GM21447 (cell line): ENCODE measurements around the gene FGF12.

Experiments used
- ATAC-seq: cut with Tn5 transposase; IDR thresholded peaks from one replicate; pipeline ENCODE4 v1.9.1; 2021; ENCODE audit not compliant: unreplicated experiment

The FGF12 gene

DNA sequence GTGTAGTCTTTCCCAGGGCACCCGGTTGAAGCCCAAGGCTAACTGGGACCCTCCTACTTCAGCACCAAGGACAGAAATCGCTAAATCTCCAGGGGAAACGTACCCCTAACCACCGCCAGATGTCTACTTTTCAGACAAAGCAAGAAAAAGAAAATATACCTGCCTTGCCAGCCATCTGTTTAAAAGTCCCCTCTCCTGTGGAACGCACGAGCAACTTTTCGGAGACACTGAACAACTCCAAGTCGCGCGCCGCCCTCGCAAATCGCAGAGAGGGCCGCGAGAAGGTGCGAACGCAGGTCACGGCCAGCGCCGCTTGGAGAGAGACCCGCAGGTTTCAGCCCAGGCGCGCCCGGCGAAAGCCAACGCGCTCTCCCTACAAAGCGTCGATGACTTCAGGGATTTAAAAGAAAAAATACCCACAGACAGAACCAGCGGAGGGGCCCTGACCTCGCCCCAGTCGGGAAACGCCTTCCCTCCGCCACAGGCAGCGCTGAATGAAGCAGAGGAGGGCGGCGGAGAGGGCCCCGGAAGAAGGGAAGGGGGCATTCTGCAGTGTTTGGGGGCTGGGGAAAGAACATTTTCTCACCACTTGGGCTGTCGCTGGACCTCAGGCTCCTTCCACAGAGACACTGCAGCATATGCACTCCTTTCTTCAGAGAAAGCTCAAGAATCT is 213.1 kb downstream of the FGF12 start:
- ATAC-seq = no peak

DNA sequence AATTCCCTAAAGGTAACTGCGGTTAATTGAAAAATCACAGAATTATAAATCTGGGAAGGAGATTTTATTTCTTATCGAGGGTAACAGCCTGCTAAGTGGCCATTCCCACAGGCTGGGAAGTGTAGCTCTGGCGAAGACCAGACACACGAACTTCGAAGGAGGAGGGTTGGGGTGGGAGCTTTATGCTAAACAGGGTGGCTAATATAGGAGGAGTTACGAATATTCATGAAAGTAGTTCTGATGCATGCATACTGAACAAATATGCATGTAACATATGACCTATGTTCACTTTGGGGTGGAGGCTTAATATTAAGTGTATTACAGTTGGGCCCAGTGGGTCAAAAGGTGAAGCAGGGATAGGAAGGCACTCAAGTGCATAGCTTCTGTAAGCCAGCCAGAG is 221.6 kb downstream of the FGF12 start:
- no peak for ATAC-seq

DNA sequence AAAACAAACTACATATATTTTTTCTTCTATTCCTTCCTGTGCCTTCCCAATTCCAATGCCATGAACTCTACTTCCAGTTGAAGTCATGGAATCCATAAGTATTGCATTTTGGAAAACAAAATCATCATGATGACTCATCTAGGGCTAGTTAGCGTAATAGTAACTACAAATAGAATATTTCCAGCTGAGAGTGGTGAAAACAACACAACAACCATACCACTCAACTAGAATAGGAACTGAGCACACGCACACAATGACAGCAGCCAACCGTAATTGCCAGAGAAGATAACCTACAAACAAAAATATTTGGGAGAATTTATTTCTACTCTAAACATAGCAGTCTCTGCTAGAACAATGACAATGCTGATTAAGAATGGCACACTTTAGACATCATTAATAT is 225.9 kb downstream of the FGF12 start:
- no peak for ATAC-seq

DNA sequence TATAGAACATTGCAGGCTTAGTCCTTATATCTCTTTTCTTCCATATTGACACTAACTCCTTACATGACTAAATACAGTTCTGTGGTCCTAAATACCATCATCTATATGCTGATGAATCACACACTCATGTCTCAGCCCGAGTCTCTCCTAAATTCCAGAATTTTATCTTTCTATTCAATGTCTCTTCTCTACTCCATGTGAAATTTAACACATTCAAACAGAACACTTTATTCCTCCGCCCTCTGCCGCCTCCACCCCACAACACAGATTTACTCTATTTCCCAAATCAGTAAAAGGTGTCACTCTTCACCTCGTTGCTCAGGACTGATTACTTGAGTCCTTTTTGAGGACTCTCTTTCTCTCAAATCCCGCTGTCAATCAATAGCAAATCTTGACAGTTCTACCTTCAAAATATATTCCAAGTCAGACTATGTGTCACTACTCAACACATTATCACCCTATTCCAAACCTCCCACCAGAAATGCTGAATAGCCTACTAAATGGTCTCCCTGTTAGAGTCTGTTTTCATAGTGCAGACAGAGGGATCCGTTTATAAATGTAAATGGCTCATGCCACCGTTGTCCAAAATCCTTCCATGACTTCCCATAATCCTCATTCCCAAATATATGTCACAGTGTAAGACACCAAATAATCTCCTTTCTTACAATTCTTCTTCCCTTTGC is 230.3 kb downstream of the FGF12 start:
- ATAC-seq = no peak

DNA sequence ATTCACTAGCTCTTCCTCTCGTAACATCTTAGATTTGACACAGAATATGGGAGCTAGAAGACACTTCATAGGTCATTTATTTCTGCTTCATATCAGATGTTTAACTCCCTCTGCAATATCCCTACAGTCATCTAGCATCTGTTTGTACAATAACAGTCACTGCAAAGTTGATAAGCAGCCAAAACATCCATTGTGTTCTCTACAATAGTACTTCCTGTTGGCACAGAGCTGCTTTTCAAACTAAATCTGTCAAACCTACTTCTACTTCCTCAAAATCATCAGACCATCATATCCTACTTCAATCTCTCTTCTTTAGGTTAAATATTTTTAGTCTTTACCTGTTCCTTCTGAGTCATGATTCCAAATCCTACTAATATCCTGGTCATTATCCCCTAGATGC is 233.2 kb downstream of the FGF12 start:
- peak; percentile 75 for ATAC-seq

DNA sequence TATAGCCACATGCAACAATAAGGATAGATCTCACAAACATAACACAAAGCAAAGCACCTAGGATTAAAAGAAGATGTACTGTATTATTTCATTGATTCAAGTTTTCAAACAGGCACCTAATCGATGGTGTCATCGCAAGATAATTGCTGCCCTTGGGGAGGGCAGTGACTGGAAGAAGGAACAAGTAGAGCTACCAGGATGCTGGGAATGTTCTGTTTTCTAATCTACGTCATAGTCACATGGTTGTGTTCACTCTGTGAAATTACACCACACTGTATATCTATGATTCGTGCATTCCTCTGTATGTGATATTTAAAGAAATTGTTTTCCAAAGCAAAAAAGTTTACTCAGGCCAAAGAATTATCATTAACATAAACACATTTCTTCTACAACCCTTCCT is 236.6 kb downstream of the FGF12 start:
- no peak for ATAC-seq

DNA sequence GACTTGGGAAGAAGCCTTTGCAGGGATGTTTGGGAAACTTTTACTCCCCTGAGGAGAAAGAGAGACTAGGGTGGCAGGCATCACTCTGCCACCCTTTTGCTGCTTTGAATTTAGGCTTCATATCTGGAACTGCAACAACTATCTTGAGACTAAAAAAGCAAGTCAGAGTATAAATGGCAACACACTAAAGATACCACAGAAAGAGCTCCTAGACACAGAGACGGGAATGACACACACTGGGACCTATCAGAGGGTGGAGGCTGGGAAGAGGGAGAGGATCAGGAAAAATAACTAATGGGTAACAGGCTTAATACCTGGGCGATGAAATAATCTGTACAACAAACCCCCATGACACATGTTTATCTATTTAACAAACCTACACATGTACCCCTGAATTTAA is 237.8 kb downstream of the FGF12 start:
- ATAC-seq = no peak

DNA sequence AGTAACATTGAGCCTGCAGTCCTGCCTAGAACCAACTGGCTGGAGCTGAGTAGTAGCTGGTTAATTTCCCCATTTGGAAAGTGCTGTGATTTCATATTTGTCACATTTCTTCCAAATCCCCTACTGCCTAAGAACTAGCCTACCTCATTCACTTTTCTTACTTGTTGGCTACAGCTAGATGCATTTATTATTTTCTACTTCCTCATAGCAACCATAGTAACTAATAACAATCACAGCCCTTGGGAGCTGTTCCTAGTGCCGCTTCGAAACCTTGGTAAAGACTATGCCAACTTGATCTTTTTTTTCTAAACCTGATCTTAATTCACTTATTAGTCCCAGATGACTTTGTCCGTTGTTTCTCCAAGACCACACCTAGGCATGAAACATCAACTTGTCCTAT is 240.3 kb downstream of the FGF12 start:
- no peak for ATAC-seq

DNA sequence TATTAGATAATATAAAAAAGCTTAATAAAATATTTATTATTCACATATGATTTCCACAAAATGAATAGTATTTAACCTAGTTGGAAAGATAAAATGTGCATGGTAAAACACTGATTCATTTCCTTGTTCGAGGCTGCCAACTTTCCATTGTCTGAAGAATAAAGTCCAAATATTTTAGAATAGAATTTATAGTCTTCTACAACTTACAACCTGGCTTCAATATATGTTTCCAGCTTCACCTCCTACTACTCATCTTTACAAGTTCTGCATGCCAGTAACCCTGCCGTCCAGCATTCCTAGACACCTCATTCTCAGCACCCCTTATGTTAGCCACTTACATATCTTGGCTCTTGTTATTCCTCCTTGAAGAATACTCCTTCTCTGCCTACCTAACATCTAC is 244.5 kb downstream of the FGF12 start:
- ATAC-seq = no peak

DNA sequence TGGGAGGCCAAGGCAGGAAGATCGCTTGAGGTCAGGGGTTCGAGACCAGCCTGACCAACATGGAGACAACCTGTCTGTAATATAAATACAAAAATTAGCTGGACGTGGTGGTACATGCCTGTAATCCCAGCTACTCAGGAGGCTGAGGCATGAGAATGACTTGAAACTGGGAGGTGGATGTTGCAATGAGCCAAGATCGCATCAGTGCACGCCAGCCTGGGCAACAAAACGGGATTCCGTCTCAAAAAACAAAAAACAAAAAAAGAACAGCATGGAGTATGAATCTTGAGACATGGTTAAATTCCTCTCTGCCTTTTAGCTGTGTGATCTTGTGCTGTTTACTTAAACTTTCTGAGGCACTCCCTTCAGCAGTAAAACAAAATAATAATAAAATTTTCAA is 244.9 kb downstream of the FGF12 start:
- ATAC-seq = no peak

DNA sequence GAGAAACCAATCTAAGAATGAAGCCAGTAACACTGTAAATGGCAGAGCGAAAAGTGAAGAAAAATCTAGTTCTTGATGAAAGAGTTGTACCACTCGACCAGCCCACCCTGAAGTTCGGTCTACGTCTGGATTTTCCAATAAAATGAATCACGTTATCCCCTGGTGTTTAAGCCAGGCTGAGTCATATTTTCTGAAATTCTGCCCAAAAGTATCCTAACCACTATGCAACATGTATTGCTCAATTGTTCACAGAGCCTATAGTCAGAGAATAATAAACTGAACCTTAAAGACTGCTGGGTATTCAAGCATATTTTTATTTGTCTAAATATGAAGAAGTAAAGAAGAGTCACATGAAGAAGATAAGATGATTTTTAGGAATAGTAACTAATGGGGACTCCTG is 245.7 kb downstream of the FGF12 start:
- no peak for ATAC-seq

DNA sequence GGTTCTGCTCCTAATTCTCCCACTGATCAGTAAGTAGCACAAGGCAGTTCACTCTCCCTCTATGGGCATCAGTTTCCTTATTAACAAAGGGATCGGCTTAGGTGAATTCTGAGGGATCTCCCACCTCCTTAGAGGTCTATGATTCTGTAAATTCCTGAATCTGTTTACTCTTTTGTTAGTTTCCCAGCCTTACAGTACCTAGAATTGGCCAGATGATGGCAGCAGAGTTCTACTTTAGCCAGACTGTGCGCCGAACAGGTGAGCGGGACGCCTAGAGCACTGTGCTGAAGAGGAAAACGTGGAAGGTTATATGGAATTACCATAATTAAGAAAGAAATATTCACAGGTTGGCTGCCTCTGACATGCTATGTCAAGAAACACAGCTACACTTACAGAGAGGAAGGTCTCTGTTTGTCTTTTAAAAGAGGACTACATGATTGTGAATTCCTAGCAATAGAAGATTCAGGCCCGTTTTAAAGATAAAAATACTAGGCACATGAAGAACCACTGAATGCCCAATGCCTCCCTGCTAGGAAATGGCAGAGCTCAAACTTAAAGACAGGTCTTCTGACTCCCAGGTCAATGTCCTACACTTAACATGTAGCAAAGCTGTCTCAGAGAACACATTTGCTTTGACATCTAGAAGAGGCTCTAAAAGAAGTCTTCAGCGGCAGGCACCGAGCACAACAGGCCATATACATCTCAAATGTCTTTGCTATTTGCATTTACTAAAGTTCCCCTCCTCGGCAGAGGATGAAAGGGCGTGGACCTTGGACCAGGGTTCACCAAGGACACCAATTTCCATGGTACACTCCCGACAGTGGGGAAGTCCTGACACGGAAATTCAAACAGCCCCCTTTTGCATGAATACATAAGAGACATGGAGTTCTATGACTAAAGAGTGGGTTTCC is 259.9 kb downstream of the FGF12 start:
- ATAC-seq = peak; percentile 91

DNA sequence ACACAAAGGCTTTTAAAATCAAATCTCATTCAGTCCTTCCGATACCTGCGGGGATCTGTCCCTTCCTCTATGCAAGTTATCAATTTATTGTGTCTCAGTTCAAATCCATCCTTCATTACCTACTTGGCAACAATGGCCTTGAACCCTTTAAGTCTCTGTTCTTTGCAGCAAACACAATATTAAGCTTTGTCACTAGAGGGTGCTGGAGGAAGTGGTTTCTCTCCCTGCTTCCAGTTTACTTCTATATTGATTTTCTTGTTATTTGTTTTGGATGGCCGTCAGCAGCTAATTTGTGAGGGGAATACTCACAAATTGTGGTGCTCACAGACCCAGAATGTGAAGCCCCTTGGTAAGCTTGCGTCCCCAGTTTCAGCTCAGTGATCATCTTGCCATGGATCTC is 278.3 kb downstream of the FGF12 start:
- ATAC-seq = no peak

DNA sequence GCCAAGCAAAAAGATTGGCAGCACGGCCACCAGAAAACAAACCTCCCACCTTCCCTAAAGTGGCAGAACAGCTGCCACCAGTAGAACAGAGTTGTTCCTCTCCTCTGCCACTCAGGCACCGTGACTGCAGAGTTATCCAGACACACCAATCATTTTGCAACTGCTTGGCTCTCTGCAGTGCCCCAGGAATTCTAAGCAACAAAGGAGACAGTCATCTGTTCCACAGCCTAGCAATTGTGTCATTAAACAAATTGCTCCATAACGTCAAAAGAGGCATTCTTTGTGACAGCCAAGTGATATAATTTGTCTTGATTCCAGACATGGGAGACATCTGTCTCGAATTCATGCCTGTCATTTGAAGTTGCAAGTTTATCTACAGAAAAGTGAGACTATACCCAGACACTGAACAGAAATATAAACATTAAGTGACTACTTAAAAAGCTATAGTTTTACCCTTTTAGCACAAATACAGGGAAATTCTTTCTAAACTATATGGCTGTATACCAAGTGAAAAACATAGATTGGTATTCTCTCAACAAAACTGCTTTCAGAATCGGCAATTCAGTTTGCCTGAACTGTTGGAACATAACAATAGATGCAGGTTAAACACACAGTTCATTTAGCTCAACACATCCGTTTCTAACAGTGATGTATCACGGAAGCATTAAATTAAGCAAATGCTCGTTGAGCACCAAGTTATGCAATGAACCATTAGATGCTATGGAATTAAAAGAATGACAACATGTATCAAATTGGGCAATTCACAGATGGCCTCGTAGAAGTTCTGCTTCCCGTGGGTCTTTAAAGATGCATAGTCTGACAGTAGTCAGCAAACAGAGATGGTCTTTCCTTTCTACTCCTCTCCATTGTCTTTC is 281.3 kb downstream of the FGF12 start:
- ATAC-seq = no peak

DNA sequence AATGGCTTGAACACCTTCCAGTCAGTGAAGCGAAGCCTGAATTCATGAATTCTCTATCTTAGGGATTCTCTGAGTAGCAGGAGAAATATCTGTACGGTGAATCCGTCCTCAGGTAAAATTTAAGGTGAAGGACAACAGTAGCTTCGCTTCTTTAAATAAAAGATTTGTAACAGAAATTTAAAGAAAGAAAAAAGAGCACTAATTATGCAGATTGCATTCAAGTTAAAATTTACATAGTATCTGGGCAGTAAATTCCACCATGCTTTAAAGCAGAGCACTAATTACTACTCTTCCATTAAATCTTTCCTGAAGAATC is 282.6 kb downstream of the FGF12 start:
- no peak for ATAC-seq

DNA sequence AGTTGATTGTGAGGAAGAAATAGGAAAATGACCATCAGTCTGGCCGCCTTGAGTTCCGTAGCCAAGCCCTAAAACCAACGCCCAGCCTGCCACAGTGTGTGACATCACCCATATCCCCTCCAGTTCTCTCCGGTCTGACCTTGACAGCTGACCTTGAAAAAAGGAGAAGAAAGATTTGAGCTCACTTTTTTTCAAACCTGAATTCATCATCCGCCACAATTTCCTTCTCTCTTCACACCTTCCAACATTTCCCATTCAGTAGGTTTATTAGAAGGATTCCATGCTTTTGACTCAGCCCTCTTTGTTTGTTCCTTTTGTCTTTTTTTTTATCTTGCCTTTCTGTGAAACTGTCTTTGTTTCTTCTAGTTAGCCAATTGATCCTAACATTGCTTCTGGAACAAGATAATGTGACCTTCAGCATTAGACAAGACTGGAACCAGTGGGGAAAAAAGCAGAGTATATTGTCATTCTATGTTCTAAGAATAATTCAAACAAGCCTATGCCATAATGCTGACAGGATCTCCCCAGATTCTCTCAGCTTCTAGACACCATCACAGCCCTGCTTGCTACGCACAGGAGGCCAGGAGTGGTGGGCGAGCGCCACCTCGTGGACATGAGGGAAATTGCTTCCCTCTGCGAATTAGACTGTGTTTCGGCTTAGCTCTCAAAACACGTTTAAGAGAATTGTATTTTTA is 283.1 kb downstream of the FGF12 start:
- peak; percentile 94 for ATAC-seq

DNA sequence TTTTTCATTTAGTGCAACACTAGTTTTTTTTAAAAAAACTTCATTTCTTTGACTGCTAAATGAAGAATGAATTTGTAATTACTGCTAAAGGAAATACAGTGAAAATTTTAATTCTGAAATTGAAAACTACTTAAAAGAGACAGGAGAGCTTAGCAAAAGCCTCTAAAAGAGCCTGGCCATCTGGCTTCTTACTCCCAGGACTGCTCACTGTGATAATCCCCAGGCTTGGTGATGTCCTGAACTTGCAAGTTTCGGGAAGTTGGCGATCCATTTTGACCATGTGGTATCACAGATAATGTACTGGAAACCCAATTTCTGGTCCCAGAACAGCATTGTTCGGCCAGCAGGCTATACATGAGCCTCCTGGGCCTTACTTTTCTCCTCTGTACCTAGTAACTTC is 292.1 kb downstream of the FGF12 start:
- ATAC-seq = no peak

DNA sequence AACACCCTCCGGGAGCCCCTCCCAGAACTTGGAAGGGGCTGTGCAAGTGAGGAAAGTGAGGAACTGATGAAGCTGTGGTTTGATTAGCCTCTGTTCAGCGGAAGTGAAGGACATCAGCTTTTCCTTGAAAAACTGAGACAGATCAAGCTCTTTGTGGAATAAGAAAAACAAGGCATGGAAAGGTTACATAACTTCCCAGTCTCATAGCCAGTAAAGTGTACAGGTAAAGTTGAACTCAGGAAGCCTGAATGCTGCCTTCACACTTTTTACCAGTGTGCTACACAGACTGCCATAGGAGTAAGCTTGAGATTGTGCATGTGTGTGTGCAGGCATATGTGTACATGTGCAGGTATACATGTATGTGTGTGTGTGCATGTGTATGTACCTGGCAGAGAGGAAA is 293.2 kb downstream of the FGF12 start:
- ATAC-seq = no peak

DNA sequence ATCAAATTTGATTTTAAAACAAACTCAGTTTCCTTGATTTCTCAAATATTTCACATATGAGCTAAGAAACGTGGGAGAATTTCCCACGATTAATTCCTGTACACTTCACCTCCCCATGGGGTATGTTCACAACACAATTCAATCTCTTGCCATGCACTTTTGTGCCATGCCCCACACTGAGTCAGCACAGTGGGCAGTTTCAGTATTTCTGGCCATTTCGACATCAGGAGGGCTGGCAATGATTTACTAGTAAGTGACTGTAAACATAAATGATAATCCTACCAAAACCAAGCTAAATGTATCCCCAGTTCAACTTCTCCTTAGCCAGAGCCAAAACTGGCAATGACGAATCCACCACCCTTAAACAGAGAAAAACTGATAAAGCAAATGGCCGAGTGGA is 293.6 kb downstream of the FGF12 start:
- peak; percentile 57 for ATAC-seq

DNA sequence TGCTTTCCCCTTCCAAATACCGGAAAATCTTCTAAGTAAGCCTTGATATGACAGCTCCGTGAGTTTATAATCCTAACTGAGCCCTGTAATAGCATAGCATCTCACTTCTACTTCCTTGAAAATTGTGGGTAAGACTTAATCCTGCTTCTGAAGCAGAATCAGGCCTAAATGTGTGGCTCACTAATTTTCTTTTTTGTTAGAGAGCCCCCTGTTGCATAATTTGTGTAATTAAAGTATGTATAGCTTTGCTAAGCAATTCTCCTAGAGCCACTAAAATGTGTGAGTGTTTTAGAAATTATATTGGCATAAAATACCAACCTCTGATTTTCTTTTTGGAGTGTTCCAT is 304.4 kb downstream of the FGF12 start:
- ATAC-seq = no peak
